ENCODE results near the gene CCM2. TPM values are rescaled to one million over a fixed set of nuclear protein-coding genes. Genes with fewer than 3 reads are reported as not detected.

The CCM2 gene
- total and polyA plus RNA-seq, 2 experiments from 2014 or later = 24.9 to 40.1 TPM

GRCh38 chr7:44982535-44982923 lies 17.5 kb upstream of the CCM2 start:
- Mint-ChIP-seq H3K4me3 (no peak overlapping the region), H3K27me3 (ENCODE audit: insufficient read depth, low read depth, poor library complexity) (peaks cover 25% of the 10 kb centered on the region)
- no peaks in the 10 kb centered on the region for H3K27me3 ChIP-seq (ENCODE audit: insufficient read depth)

More at GRCh38 chr7:44982535-44982923, 17.5 kb upstream of the CCM2 start:
- peaks cover 40% of the 10 kb centered on the region for H3K36me3 ChIP-seq (ENCODE audit: insufficient read depth)
- Mint-ChIP-seq H3K9me3 (no peaks in the 10 kb centered on the region), H3K27ac (no peak overlapping the region), H3K4me1 (peaks cover 25% of the 10 kb centered on the region), H3K36me3 (ENCODE audit: low read depth) (peaks cover 63% of the 10 kb centered on the region)
- no peak overlapping the region for H3K27ac ChIP-seq (ENCODE audit: low read depth)
- peaks cover 25% of the 10 kb centered on the region for H3K79me2 ChIP-seq (replicated peaks; ENCODE audit: insufficient read depth)
- H3K9me2 ChIP-seq (ENCODE audit: insufficient read depth) = no peaks in the 10 kb centered on the region
- H3K4me2 ChIP-seq = no peak overlapping the region
- peaks cover 10% of the 10 kb centered on the region for H3K4me1 ChIP-seq (ENCODE audit: insufficient read depth)
- H3K4me3 ChIP-seq = no peak overlapping the region
- H3F3A ChIP-seq (replicated peaks; ENCODE audit: low read depth) = peaks cover 52% of the 10 kb centered on the region
- TF ChIP-seq ZNF462 (CRISPR knock-in tag; IDR thresholded peaks at IDR 0.05) (no peak), POLR2AphosphoS5 (IDR thresholded peaks at IDR 0.05; ENCODE audit: low read depth) (no peak; the same call in 1 of the 2 replicates), STAT1 (IDR thresholded peaks at IDR 0.05; ENCODE audit: unreplicated experiment) (no peak), JUNB (IDR thresholded peaks at IDR 0.05; ENCODE audit: unreplicated experiment) (no peak), EZH2phosphoT487 (IDR thresholded peaks at IDR 0.05; ENCODE audit: unreplicated experiment) (no peak), ZNF331 (CRISPR knock-in tag; IDR thresholded peaks at IDR 0.05; ENCODE audit: low read depth) (no peak), EZH2 (IDR thresholded peaks at IDR 0.05; ENCODE audit: low read depth, unreplicated experiment) (no peak), REST (IDR thresholded peaks at IDR 0.05; ENCODE audit: unreplicated experiment) (no peak), CREB1 (CRISPR knock-in tag; IDR thresholded peaks at IDR 0.05; ENCODE audit: low read depth) (no peak), ZNF114 (CRISPR knock-in tag; IDR thresholded peaks at IDR 0.05) (no peak), NANOG (IDR thresholded peaks at IDR 0.05; ENCODE audit: borderline replicate concordance) (no peak)
- TF ChIP-seq, protein P1, sequence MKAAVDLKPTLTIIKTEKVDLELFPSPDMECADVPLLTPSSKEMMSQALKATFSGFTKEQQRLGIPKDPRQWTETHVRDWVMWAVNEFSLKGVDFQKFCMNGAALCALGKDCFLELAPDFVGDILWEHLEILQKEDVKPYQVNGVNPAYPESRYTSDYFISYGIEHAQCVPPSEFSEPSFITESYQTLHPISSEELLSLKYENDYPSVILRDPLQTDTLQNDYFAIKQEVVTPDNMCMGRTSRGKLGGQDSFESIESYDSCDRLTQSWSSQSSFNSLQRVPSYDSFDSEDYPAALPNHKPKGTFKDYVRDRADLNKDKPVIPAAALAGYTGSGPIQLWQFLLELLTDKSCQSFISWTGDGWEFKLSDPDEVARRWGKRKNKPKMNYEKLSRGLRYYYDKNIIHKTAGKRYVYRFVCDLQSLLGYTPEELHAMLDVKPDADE (IDR thresholded peaks at IDR 0.05) = no peak
- TF ChIP-seq, protein P2, sequence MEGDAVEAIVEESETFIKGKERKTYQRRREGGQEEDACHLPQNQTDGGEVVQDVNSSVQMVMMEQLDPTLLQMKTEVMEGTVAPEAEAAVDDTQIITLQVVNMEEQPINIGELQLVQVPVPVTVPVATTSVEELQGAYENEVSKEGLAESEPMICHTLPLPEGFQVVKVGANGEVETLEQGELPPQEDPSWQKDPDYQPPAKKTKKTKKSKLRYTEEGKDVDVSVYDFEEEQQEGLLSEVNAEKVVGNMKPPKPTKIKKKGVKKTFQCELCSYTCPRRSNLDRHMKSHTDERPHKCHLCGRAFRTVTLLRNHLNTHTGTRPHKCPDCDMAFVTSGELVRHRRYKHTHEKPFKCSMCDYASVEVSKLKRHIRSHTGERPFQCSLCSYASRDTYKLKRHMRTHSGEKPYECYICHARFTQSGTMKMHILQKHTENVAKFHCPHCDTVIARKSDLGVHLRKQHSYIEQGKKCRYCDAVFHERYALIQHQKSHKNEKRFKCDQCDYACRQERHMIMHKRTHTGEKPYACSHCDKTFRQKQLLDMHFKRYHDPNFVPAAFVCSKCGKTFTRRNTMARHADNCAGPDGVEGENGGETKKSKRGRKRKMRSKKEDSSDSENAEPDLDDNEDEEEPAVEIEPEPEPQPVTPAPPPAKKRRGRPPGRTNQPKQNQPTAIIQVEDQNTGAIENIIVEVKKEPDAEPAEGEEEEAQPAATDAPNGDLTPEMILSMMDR (conservative IDR thresholded peaks at IDR 0.05; ENCODE audit: low read depth in 2 of 2) = no peak
- H2AFZ ChIP-seq = no peak overlapping the region
- ATAC-seq (no peak), DNase-seq (ENCODE audit: low spot score) (no peak)
- peaks cover 21% of the 10 kb centered on the region for H4K20me1 ChIP-seq (replicated peaks; ENCODE audit: insufficient read depth)

Data from GM23338 (cell line).